Stimulated activated CD4-positive, alpha-beta T cell treated with anti-CD3 and anti-CD28 coated beads, Interleukin-4, amount 100 ng/mL, for 24 hours (primary cell): Measurements from ENCODE around the gene SPATA2.

ENCODE experiments used
- DNase-seq: peaks from one replicate; pipeline ENCODE4 v3.0.0-alpha.2; 2020

The SPATA2 gene

GRCh38 chr20:49853640-49854039 lies 61.7 kb downstream of the SPATA2 start:
- no peak for DNase-seq
